Dedifferentiated amniotic fluid mesenchymal stem cell (primary cell): ENCODE measurements around the gene FBN3.
"Not testable (repeated sequence)": the region's sequence is repeated elsewhere in the genome, so short reads cannot be mapped to it uniquely, and the experiment has no call there.

Source experiments
- DNase-seq: peaks from one replicate; pipeline ENCODE4 v3.0.0-alpha.2; 2016; ENCODE audit errors: extremely low spot score

The FBN3 gene

DNA sequence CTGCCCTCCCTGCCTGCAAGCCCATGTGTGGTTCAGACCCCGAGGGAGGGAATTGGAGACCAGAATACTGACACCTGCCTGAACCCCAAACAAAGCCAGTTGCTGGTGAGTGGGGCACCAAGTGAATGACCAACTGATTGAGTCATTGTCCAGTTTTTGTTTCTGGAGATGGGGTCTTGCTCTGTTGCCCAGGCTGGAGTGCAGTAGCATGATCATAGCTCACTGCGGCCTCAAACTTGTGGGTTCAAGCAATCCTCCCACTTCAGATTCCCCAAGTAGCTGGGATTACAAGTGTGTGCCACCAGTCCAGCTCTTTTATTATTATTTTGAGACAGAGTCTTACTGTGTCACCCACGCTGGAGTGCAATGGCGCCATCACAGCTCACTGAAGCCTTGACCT lies 92.9 kb downstream of the FBN3 start:
- no peak for DNase-seq

DNA sequence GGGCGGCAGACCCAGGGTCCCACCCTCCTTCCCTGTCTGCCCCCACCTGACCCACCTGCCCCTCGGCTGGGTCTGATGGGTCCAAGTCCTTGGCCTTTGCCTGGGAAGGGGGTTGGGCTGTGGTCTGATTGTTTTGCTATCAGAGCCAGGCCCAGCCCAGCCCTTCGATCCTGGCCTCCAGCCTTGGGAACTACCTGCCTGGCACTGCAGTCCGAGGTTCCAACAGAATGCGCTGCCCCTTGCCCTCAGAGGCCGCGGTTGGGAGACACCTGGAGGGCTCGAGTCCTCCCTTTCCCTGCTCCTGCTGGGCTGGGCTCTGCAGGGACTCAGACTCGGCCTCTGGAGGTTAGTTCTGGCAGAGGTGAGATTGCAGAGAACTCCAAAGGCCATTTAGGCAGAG lies 95.2 kb downstream of the FBN3 start:
- DNase-seq: no peak

DNA sequence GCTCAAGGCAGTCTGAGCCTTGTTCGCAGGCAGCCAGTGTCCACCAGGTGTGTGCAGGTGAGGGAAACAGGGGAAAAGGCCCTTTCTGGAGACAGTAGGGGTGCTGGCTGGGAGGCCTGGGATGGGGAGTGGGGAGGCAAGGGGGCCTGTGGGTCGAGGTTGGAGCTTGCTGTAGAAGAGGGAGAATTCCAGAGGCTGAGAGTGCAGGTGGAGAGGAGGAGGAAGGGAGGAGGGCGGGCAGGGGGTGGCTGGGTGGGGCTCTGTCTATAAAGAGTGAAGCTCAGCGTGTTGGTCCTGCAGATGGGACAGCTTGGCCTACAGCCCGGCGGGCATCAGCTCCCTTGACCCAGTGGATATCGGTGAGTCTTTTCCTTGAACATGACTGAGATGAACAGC lies 96.9 kb downstream of the FBN3 start, which contains the start of gene CCL25:
Gene CCL25 (plus strand): TSS at position 297 of the 396 bp plus-strand sequence. CDS start 290 bp downstream, outside the sequence.
- no peak for DNase-seq

DNA sequence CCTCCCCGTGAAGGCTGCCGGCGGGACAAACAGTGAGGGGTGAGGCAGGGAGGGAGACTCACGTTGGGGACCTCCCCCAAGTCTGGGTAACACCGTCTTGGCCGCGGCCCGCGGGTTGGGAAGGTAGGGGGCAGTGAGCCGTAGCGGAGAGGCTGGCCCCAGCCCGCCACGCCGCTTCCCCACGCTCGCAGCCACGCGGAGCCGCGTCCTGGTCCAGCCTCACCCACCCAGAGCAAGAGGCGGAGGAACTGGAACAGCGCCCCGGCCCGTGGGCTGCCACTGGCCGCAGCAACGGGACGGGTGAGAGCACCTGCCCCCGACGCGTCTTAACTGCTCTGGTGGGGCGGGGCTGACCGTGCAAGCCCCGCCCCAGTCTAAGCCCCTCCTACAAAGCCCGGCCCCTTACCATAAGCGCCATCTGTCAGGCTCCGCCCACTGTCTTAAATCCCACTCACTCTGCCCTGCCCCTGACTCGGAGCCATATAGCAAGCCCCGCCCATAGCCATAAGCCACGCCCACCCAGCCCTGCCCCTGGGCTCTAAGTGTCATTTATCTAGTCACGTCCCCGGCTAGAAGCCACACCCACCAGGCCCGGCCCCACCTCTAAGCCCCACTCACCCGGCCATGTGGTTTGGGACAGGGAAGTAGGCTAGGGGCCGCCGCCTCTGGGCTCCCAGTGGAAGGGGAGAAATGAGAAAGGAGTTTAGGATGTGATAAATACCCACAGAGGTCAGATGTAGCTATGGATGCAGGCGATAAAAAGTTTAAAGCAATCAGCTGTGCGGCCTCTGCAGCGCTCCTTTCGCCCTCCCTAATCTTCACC lies 98.9 kb downstream of the FBN3 start:
- no peak for DNase-seq

DNA sequence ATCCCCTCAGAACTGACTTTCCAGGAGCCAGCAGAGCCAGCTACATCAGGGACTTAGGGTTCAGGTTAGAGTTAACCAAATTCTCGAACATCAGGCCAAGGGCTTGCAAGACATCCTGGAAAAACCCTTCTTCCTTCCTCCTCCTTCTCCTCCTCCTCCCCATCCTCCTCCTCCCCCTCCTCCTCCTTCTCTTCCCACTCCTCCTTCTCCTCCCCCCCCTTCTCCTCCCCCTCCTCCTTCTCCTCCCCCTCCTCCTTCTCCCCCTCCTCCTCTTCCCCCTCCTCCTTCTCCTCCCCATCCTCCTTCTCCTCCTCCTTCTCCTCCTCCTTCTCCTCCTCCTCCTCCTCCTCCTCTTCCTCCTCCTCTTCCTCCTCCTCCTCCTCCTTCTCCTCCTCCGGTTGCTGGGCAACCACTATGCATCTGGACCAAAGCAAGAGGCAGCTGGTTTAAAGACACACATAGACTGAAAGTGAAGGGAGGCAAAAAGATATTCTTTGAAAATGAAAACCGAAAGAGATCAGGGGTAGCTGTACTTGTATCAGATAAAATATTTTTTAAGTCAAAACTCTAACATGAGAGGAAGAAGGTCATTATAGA lies 102.7 kb downstream of the FBN3 start:
- no peak for DNase-seq

DNA sequence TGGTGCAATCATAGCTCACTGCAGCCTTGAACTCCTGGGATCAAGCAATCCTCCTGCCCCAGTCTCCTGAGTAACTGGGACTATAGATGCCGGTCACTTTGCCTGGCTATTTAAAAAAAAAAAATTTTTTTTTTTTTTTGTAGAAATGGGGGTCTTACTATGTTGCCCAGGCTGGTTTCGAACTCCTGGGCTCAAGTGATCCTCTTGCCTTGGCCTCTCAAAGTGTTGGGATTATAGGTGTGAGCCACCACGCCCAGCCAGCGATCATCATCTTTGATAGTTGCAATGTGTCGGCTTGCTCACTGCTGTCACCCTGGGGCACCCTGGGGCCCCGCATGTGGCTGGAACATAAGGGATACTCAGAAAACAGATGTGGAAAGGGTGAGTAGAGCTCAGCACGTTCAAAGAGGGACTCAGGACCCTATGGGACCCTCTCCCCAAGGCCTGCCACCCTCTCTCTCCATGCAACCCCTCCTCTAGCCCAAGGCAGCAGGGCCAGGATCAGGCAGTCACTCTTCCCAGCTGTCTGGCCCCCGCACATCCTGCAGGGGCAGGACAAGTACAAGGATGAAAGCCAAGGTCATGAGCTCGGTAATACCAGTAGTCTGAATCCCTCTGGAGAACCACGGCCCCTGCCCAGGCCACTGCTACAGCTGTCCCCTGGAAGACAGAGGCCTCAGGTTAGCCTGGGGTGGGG lies 103.4 kb downstream of the FBN3 start:
- DNase-seq: no peak

DNA sequence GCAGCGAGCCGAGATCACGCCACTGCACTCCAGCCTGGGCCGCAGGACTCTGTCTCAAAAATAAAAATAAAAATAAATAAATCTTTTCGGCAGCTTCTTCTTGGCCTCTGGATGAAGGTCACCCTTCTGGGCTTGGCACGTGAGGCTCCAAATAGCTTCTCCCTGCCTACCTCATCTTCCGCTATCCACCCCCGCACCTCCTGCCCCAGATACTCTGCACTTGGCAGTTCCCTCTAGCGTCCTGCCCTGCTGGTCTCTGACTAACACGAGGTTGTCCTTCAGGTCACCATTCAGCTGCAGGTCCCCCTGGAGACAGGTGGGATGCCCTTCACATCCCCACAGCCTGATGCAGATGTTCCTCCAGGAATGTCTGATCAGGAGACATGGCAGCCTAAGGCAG lies 105.4 kb downstream of the FBN3 start:
- DNase-seq: no peak

DNA sequence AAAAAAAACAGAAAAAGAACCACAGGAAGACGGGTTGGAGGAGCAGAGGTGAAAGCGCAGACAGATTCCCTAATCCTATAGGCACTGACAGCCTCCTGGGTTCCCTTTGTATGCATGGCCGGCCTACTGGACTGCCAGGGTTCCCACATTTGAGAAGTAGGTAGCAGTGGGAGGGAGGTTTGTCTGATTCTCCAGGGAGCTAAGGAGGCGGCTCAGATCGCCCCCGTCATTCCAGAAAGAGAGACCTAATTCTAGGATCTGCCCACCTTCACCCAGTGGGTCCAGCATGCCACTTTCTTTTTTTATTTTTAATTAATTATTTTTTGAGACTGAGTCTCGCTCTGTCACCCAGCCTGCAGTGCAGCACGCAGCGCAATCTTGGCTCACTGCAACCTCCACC lies 106.5 kb downstream of the FBN3 start:
- no peak for DNase-seq

DNA sequence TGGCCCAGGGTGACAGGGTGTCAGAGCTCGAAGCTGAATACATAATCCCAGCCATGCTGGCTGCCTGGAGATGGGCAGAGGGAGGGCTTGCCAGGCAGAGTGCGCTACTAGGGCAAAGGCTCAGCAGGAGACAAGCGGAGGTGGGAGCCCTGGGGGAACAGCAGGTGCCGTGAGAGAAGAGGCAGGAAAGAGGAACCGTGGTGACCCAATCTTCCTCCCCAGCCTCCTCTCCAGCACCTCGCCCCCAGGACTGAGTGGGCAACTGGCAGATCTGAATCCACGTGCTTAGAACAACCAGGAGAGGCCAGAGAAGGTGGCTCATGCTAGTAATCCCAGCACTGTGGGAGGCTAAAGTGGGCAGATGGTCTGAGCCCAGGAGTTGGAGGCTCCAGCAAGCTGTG lies 107.9 kb downstream of the FBN3 start:
- DNase-seq: no peak

DNA sequence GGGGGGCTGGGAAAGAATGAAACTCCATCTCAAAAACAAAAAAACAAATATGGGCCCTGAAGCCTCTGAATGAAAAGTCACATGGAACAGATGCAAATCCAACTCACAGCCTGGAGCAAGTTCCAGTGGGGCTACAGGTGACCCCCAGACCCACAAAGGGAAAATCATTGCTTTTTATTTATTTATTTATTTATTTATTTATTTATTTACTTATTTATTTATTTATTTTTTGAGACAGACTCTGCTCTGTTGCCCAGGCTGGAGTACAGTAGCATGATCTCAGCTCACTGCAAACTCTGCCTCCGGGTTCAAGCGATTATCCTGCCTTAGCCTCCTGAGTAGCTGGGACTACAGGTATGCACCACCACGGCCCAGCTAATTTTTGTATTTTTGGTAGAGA lies 110.2 kb downstream of the FBN3 start:
- no peak for DNase-seq

DNA sequence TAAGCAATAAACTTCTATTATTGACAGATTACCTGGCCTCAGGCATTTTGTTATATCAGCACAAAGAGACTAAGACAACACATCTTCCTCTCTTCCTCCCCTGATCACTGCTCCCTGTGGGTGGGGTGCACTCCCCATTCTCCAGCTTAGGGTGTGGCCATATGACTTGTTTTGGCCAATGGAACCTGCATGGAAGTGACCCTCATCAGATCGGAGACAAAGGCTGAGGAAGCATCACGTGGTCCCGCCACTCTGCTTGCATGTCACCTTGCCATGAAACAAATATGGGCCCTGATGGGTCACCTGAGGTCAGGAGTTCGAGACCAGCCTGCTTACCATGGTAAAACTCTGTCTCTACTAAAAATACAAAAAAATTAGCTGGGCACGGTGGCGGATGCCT lies 110.6 kb downstream of the FBN3 start:
- no peak for DNase-seq

DNA sequence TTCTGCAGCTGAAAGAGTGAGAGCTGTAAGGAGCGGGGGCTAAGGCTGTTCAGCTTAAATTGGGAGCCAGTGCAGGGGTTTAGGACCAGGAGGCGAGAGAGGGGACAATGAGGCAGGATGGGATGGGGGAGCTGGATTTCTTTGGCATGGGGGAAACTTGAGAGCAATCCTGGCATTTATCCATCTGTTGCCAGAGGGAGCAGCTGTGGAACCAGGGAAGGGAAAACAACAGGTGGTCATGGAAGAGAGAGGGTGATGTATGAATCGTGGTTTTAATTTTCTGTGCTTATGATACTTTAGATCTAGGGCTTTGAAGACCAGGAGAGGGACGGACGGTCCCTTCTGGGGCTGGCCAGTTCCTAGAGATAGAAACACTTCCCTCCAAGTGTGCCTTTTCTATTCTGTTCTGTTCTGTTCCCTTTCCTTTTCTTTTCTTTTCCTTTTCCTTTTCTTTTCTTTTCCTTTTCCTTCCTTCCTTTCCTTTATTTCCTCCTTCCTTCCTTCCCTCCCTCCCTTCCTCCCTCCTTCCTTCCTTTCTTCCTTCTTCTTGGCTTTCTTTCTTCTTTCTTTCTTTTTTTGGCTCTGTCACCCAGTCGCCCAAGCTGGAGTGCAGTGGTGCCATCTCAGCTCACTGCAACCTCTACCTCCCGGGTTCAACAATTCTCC lies 112.8 kb downstream of the FBN3 start:
- DNase-seq: no peak

DNA sequence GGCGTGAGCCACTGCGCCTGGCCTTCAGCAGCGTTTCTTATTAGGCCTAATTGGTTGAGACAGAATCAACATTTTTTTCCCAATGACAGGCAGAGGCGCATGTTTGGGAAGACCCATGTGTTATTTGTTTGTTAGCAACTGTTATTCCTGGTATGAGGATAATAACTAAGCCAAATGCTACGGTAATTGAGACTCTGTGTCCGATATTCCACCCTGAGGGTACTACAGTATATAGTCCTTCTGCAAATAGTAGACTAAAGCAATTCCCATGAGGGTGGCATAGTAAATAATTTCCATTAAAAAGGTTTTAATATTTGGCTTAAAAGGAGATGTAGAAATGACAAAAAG lies 115.2 kb downstream of the FBN3 start:
- DNase-seq: no peak

DNA sequence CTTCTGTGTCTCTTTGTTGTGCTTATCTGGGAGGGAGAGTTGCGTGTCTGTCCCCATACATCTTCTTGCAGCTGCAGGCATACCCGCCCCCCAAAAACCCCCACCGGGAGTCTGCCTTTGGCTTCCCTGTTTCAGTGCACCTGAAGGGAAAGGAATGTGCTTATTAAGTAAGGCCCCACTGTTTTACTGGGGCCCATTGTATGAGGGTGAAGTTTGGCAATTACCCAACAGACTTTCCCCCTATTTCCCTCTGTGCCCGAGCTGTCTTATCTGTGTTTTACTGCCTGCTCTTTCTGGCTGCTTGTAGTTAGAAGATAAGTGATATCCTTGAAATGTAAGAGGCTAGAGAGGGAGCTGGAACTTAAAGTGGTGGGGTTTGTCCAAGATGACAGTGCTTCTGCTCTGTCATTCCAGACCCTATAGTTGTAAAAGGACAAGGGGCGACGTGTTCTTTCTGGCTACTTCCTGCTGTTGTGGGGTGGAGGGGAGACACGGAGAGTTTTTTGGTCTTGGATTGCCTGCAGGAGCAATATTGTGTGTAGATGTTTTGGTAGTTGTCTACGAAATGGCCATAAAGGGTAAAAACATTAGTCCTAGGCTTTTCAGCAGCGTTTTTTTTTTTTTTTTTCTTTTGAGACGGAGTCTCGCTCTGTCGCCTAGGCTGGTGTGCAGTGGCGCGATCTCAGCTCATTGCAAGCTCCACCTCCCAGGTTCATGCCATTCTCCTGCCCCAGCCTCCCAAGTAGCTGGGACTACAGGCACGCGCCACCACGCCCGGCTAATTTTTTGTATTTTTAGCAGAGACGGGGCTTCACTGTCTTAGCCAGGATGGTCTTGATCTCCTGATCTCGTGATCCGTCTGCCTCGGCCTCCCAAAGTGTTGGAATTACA lies 115.9 kb downstream of the FBN3 start:
- not testable (repeated sequence) for DNase-seq

DNA sequence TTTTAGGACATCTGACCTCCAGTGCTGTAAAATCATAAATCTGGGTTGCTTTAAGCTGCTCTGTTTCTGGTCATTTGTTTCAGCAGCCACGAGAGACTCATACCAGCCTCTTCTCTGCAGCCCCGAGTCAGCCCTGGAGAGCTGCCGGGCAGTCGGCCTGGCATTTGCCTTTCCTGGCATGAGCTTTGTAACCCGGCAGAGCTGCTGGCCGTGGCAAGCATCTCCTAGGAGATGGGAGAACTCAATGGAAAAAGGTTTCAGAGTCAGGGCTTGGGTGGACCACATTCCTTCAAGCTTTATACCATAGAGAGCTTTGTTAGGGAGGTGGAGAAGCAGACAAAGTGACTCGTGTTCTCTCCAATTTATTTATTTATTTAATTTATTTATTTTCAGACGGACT lies 118.4 kb downstream of the FBN3 start:
- DNase-seq: no peak

DNA sequence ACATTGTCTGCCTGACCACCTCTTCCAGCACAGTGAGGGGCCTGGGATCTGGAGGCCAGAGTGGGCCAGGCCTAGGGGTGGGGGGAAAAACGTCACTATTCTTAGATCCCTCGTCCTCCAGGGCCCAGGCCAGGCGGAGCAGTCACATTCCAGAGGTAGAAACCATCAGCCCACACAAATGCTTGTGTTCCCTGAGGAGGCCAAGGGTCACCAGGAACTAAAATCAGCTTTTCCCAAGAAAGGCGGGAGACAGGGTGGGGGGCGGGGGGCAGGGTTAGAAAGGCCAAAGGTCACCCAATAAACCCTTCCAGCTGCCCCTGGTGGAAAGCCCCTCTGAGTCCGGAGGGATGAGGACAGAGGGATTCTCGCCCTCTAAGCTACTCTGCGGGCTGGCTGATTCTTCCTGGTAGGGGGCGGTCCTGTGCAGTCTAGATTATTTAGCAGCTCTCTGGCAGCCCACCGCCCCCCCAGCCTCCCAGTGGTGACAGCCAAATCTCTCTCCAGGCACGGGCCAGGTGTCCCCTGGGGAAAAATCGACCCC lies 120.4 kb downstream of the FBN3 start:
- no peak for DNase-seq

DNA sequence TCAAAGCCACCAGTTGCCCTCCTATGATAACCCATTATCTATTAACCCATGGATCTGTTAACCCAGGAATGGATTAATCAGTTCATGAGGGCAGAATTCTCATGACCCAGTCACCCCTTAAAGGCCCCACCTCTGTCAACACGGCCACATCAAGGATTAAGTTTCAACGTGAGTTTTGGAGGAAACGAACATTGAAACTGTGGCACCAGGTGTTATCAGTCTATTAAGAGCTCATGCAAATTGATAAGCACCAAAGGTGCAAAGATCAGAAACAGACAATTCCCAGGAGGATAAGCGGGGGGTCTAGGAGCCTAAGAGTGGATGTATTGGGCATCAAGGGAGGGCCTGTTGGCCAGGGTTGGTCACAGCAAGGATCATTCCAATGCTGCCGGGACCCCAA lies 124.1 kb downstream of the FBN3 start:
- no peak for DNase-seq

DNA sequence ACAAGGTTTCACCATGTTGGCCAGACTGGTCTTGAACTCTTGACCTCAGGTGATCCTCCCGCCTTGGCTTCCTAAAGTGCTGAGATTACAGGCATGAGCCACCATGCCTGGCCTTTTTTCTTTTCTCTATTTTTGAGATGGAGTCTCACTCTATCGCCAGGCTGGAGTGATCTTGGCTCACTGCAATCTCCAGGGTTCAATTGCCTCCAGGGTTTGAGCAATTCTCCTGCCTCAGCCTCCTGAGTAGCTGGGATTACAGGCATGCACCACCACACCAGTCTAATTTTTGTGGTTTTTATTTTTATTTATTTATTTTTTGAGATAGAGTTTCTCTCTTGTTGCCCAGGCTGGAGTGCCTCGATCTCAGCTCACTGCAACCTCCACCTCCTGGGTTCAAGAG lies 125.1 kb downstream of the FBN3 start:
- DNase-seq: not testable (repeated sequence)

DNA sequence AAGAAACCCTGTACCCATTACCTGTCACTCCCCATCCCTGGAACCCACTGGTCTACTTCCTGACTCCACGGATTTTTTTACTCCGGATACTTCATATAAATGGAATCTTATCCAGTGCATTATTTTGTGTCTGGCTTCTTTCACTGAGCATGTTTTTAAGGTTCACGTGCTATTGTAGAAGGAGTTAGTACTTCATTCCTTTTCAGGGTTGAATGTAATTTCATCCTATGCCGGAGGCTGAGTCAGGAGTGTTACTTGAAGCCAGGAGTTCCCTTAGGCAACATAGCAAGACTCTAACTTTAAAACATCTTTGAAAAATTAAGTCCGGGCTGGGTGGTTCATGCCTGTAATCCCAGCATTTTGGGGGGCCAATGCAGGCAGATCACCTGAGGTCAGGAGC lies 126.0 kb downstream of the FBN3 start:
- DNase-seq: peak; percentile 86

DNA sequence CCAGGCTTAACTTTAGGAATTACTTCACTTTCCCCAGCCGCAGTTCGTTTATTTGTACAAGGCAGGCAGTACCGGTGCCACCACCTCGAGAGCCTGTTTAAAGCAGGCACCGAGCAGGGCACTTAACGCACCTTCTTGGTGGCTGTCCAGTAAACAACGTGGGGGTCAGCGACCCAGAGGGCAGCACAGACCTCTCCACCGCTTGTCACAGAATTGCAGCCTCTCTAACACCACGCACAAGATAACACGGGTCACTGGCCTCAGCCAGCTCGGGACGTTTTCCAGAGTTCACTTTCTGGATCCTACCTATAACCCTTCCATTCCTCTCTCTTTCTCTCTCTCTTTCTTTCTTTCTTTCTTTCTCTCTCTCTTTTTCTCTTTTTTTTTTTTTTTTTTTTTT lies 127.1 kb downstream of the FBN3 start:
- no peak for DNase-seq

DNA sequence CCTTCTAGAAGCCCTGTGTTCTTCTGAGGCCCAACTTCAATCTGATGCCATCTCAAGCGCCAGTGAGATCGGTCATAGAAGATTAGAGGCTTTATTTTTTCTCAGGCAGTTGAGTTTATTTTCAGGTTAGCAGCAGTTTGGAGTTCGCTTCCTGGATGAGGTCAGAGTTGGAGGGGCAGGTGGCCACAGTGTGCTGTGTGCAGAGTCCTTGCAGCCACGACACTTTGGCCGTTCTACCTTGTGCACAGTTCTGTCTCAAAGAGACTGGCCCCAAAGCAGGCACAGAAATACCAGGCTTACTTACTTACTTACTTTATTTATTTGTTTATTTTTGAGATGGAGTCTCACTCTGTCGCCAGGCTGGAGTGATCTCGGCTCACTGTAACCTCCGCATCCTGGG lies 128.0 kb downstream of the FBN3 start:
- no peak for DNase-seq
